HL-60/S4 treated with retinoic acid at 250 ng/mL for 4 days and 3 days (cell line): ENCODE results near the gene RANBP17.
"Not testable (repeated sequence)": the region's sequence is repeated elsewhere in the genome, so short reads cannot be mapped to it uniquely, and the experiment has no call there.

ENCODE experiments used
- in situ Hi-C: fragments of 300-500 bp; cut with MboI; formaldehyde crosslinking; loops from 2 replicates; pipeline ENCODE4 v1.7.0; 2022; ENCODE audit warnings: low sequenced_read_pairs

RANBP17 gene

DNA sequence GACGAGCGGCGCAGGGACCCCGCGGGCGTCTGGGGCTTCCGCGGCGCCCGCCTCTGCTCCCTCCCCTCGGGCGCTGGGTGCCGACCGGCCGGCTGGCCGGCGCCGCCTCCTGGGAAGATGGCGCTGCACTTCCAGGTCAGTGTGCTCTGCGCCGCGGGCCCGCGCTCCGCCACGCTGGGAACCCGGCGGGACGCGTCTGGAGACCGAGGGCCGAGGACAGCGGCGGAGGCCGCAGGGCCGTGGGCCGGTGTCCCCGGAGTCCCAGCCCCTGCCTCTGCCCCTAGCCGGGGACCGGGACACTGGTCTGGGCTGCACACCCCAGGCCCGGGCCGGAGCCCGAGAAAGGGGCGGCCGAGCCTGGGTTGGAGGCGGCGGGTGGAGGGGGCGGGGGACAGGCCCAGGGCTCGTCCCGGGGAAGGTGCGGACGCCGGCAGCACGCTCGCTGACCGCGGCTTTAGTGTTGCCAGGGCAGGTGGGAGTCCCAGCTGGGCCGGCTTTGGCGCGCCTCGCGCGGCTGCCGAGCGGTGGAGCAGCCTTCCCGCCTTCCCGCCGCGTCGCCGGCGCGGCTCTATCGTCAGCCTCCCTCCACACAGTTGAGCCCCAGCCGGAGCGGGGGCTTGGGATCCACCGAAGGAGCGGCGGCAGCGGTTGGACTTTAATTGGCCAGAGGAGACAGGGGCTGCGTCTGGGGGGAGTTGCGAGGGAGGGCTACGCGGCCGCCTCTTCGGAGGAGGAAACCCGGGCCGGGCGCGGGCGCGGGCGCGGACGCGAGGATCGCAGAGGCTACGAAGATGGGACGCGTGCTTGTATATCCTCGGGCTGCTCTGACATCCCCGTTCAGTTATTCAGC, at the start of gene RANBP17:
RANBP17 (plus strand) TSS at position 102 of the 850 bp plus-strand sequence.
- in situ Hi-C loops: no loop called here

DNA sequence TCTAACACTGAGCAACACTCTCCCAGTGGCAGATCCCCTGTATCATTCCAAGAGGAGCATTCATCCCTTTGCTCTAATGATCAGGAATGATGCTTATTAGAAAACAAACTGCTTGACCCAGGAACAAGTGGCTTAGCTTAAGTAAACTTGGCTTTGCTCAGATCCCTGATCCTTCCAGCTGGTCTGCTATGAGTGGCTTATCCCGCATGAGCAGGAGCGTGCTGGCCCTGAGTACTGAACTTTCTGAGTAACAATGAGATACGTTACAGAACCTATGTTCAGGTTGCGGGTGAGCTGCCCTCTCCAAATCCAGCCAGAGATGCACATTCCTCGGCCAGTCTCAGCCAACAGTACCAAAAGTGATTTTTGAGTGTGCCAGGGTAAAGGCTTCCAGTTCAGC, 48.6 kb upstream of the RANBP17 start:
- in situ Hi-C loops: no loop called here

DNA sequence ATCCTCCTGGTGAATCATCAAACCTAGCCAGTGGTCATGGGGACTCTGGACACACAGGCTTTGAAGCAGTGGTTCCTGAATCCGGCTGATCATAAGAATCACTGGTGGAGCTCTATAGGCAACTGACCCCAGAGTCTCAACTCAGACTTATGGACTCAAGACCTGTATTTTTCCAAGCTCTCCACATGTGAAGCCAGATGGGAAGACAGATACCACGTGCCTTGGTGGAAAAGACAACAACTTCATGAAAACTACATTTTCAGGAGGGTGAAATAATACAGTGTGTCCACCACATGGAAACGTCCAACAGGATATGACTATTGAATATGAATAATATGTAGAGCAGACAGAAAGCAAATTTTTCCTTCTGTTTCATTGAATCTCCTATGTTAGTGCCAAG, 44.6 kb upstream of the RANBP17 start:
- in situ Hi-C loops: no loop called here

DNA sequence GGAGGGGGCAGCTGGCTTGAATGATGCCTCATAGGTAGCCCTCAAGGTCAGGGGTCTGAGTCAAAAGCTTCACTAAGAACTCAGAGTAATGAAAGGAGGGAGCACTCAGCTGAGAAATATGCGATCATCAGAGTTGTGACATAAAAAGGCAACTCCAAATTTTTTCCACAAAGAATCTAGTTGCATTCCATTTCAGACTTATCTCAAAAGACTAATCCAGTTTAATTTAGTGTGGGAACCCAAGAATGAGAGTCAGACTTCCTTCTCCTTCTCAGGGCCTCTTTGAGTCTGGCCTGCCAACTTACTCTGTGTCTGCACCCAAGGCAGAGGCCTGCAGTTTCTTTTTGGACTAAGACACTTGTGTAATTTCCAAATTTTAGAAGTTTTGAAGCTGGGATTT, 43.6 kb upstream of the RANBP17 start:
- in situ Hi-C loops: no loop called here

DNA sequence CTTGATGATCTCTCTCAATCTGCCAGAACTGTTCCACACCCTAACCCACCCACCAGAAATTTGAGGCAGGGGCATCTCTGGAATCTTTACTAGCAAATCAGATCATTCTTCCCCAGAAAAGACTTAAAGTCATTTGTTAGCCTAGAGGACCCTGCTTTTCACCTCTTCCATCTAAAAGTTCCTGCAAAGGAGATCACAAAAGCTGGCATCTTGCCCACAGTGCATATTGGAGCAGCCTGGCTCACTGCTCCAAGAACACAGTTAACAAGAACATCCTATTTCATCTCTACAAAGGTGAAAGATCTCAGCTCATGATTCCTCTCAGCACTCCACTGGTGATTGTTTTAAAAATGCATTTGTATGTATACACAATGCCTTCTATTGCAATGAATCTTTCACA, 42.0 kb upstream of the RANBP17 start:
- in situ Hi-C loops: no loop called here

DNA sequence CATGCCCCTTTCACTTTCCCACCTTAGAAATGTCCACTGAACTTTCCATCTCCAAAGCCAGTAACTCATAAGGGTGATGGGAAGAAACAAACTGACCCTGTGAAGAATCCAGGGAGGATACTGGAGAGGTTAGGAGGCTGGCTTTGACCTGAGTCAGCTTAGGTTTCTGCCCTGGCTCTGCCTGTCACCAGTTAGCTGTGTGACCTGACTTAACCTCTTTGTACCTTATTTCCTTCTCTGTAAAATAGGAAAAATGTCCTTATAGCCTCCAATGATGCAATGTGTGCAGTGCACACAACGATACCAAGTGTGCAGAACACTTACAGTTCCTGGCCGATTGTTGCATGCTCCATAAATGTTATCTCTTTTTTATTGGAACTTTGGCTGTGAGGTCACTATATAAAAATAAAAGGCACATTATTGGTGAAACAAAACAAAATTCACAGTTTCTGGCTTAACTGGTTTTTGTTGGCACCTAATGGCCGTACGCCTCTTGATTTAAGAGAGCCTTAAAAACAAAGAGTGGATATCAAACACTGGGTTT, 40.5 kb upstream of the RANBP17 start:
- in situ Hi-C loops: no loop called here

DNA sequence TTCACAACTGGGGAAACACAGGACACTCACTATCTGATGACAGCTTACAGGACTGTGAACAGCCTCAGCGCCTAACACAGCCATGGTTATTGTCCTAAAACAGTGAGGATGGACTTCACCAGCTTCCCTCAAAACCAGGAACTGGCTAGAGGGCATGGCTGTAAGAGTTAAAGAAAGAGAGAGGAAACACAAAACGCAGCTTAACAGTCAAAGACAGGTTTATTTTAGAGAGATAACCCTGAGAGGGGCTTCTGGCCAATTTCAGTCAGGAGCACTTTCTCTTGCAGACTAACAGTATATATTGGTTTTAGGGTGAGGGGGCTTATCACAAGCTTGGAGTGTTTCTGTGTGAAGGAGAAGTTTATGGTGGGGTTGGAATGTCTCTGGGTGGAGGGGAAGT, 35.7 kb upstream of the RANBP17 start:
- in situ Hi-C loops: no loop called here

DNA sequence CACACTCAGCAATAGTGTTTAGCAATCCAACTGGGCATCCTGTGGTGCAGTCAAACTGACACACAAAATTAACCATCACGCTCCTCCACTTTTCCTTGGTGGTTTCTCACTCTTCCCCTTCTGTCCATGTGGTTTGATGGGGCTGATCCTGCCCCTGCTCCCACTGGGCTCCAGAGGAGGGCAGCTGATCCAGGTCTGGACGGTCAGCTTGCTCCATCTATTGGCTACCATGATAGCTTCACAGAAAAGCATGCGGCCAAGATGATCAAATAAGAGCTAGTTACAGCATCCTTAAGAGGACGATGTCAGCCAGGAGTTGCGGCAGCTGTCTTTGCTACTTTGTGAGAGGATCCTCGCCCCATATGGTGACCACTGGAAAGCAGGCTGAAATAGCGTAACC, 29.6 kb upstream of the RANBP17 start:
- in situ Hi-C loops: no loop called here

DNA sequence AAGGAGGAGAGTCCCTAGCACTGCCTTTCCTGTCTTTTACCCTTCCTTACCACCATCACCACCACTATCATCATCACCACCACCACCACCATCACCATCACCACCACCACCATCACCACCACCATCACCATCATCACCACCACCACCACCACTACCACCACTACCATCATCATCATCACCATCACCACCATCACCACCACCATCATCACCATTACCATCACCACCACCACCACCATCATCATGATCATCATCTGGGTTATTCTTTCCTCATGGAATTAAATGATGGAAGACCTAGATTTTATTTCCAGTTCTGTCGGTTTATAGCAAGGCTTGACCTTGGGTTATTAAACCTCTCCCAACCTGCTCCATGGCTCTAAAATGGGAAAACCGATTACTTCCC, 27.8 kb upstream of the RANBP17 start:
- in situ Hi-C loops: not testable (repeated sequence)

DNA sequence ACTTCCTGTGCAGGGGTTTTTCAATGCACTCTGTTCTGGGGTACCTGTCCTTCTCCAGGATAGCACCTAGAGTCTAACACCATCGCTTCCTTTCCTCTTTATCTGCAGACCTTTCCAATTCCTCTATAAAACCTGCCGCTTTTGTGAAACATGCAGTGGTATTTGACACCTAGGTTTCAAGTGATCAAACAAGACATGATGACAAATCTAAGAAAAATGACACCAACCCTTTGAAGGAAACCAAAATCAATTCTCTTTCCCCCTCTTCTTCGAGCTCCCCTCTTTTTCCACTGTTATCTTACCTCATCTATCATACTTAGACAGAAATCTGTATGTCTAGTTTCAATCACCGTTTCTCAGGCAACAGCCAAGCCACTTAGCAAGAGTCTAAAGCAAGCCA, 25.6 kb upstream of the RANBP17 start:
- in situ Hi-C loops: no loop called here

DNA sequence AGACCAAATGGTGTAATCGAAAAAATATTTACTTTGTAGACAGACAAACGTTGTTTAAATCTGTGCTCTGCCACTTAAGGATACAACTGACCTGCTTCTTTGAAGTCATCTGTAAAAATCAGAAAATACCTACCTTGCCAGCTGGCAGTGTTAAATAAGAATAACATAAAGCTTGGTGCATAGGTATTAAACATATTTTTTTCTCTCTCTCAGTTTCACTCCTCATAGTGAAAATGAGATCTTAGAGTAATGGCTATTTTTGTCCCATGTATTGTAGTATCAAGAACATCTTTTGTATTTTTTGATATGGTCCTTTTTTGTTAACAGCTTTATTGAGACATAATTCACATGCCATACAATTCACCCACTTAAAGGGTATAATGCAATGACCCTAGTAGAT, 17.9 kb upstream of the RANBP17 start:
- in situ Hi-C loops: no loop called here

DNA sequence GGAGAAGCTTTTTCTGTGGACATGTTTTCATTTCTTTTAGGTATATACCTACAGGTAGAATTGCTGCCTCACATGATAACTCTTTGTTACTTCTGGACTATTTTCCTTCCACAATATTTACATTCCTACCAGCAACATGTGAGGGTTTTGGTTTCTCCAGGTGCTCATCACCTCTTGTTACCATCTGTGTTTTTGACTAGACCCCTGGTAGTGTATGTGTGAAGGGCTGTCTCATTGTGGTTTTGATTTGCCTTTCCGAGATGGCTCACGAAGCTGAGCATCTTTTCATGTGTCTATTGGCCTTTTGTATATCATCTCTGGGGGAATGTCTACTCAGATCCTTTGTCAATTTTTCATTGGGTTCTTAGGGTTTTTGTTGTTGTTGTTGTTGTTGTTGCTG, 17.2 kb upstream of the RANBP17 start:
- in situ Hi-C loops: no loop called here

DNA sequence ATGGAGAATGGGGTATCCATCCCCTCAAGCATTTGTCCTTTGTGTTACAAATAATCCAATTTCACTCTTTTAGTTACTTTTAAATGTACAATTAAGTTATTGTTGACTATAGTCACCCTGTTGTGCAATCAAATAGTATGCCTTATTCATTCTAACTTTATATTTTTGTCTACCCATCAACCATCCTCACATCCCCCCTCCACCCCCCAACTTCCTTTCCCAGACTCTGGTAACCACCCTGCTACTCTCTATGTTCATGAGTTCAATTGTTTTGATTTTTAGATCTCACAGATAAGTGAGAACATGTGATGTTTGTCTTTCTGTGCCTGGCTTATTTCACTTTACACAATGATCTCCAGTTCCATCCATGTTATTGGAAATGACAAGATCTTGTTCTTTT, 15.4 kb upstream of the RANBP17 start:
- in situ Hi-C loops: no loop called here

DNA sequence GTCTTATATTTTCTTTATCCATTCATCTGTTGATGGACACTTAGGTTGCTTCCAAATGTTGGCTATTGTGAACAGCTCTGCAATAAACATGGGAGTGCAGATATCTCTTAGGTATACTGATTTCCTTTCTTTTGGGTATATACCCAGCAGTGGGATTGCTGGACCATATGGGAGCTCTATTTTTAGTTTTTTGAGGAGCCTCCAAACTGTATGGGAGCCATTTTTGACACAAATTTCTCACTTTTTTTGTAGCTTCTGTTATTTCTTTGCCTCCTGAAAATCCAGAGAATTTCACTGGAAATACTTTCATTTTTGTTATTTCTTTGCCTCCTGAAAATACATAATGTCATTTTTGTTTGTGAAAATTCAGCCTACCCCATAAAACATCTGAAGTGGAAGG, 15.0 kb upstream of the RANBP17 start:
- in situ Hi-C loops: no loop called here

DNA sequence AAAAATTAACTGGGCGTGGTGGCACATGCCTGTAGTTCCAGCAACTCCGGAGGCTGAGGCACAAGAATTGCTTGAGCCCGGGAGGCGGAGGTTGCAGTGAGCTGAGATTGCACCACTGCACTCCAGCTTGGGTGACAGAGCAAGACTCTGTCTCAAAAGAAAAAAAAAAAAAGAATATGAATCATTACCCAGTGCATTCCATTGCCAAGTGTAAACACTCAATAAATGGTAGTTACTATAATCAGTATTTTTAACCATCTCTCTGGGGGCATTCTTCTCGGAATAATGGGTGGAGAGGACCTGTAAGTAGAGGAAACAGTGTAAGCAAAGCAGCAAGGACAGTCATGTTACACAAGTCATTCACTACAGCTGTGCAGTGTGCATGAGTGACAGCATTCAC, 13.8 kb upstream of the RANBP17 start:
- in situ Hi-C loops: no loop called here

DNA sequence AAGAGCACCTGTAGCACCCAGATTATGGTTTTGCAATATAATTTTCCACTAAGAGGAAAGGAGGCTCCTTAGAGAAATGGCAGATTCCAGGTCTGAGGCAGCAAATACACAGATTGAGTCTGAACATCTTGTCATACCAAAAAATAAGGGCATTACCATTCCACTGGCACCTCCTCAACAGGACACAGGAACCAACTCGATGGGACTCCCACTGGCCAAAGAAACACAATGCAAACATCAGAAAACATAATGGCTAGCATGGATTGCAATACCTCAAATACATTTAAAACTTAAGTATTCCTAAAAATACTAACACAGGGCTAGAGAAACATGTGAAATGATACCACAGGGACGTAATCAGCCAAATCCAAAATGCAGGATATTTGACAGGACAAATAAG, 12.4 kb upstream of the RANBP17 start:
- in situ Hi-C loops: no loop called here

DNA sequence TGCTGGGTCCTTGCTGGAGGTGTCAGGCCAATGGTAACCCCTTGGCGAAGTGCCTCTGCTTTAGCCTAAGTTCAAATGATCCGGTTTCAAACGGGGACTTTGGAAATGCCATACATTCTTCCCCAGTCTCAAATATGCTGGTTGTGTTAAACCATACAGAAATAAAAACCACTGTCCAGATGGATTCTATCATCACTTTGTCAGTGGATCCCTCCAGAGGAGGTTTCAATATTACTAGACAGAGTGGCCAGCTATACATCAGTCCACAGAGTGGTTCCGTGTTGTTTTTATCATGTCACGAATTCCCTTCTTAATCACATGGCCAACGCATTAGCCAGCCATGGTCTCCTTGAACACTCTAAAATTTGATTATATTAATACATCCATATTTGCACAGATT, 7.3 kb upstream of the RANBP17 start:
- in situ Hi-C loops: no loop called here

DNA sequence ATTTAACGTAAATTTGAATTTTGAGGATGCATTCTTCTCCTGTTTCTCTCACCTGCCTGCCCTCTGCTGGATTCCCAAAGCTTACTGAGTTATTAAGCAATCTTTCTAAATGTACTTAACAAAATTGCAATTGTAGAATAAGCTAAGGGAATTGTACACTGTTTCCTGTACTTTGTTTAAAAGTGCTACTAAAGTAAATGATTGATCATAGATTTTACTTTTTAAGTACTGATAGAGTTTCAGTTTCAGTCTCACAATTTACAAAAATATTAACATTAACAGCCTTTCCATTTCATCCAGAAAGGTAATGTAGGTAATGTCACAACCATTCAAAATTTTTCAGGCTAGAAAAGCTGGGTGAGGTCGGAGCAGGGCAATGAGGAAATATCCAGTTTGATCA, 4.8 kb upstream of the RANBP17 start:
- in situ Hi-C loops: no loop called here

DNA sequence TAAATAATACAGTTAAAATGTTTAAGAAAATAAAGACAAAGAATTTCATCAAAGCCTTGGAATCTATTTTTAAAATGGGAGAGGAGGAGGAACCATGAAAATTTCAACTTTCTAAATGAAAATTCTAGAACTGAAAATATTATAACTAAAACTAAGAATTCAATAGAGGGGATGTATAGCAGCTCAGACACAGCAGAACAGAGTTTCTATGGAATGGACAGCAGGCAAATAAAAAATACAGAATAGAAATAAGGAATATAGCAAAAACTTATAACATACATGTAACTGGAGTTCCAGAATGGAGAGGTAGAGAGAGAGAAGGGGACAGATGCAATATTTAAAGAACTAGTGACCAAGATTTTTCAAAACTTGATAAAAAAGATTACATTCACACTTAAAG, 1.4 kb upstream of the RANBP17 start:
- in situ Hi-C loops: no loop called here

DNA sequence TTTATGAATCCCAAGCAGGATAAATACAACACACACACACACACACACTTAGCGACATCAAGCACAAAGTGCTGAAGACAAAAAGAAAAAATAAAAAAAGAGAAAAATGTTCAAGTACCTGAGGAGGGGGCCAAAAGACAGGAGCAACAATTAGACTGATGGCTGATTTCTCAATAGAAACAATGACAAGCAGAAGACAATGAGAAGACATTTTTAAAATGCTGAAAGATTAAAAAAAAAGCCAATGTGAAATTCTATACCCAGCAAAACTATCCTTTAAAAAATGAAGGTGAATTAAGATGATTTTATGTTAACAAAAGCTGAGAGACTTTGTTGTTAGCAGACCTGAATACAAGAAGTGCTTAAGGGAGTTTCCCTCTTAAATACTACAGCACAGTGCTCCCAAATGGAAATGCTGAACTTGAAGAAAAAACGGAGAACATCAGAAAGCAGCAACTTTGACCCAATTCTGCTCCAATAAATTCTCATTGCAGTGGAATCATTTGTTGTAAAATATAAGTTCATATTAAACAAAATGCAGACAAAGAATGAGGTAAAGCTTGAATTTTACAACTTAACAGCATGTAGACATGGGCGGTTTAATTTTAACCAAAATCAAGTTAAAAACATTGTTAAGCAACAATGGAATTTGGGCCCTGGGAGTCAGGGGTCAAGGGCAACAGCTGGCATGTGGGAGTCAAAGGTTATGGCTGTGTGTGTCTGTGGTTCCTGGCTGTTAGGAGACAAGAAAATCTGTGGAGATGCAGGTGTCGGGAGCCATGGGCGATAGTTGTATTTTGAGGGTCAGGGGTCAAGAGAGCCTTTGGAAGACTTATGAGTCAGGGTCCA, 776 bp upstream of the RANBP17 start:
- in situ Hi-C loops: no loop called here

DNA sequence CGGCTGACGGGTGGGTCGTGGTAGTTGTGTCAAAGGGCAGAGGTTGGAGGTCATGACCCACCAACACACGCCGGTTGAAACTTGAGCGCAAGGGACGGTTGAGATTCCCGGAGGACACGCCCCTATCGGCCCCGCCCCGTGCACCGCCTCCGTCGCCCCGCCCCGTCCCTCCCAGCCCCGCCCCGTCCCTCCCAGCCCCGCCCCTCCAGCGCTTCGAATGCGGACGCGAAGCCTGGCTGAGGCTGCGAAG, 226 bp upstream of the RANBP17 start:
- in situ Hi-C loops: no loop called here

DNA sequence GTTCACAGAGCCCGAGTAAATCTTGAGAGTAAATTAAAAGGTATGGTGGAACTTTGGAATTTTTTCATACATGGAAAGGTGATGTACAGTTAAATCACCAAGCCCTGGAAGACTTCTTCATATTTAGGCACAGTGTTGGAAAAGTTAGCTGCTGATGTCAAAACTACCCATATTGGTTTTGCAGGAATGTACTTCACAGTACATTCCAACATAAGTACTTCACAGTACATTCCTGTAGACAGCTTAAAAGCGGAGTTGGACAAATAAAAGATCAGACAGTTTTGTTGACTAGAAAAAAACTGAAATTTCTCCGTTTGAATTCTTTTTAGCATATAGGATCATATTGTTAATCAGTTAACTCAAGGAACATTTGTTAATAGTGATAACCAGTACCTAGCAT, 1.8 kb downstream of the RANBP17 start:
- in situ Hi-C loops: no loop called here
